Activated CD8-positive, alpha-beta memory T cell treated with anti-CD3 and anti-CD28 coated beads, Interleukin-2, amount 50 U/mL, for 1 hour (primary cell): ENCODE data around the gene CD200R1.
"Not testable (repeated sequence)": the region's sequence is repeated elsewhere in the genome, so short reads cannot be mapped to it uniquely, and the experiment has no call there.

ENCODE experiments used
- DNase-seq: peaks from one replicate; pipeline ENCODE4 v3.0.0-alpha.2; 2020; ENCODE audit errors: extremely low read depth

The CD200R1 gene

DNA sequence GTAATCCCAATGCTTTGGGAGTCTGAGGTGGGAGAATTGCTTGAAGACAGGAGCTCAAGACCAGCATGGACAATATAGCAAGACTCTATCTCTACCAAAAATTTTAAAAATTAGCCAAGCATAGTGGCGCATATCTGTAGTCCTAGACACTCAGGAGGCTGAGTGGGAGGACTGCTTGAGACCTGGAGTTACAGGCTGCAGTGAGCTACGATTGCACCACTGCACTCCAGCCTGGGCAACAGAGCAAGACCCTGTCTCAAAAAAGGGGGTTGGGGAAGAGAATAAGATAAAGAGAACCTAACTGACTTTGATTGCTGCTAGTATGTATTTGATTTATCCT, 755 bp downstream of the CD200R1 start:
- no peak for DNase-seq

DNA sequence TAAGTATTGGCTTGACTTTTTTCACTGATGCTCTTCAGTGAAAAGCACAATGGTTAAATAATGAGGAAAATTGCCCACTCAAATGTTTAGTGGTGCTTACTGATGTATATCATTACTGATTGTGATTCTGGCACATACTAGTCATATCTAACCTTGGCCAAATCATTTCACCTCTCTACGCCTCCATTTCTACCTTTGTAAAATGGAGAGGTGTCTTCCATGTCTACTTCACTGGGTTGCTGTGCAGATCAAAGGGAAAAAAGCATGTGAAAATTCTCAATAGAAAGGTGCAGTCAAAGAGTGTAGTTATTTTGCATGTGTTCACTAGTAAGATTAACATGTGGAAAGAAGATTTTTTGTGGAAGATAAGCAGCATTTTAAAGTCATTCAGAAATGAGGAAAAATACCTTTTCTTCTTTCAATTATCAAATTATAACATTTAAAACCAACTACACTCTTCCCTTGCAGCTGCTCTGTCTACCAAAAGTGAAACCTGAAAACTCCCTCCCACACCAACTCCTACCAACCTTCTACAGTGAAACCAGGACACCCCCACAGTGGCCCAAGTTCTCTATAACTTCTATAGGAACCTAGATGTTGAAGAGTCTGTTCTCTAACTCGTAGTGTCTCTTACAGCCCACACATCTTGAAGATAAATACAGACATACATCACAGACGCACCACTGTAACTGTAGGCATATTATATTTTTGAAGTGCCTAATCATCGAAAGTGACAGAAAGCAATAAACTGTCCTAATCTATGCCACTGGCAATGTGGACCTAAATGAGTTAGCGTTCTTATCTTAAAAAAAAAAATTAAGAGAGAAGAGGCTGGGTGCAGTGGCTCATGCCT, 1.4 kb downstream of the CD200R1 start:
- DNase-seq: no peak

- DNase-seq: no peak
Observed at GRCh38 chr3:112972158-112972557, 2.7 kb downstream of the CD200R1 start.

- no peak for DNase-seq
Observed at GRCh38 chr3:112967828-112968227, 7.1 kb downstream of the CD200R1 start.

GRCh38 chr3:112967425-112967824, 7.5 kb downstream of the CD200R1 start:
- DNase-seq: no peak

- DNase-seq: no peak
Observed at GRCh38 chr3:112966633-112967032, 8.3 kb downstream of the CD200R1 start.

GRCh38 chr3:112965656-112966055, 9.2 kb downstream of the CD200R1 start:
- no peak for DNase-seq

GRCh38 chr3:112963683-112964082, 11.2 kb downstream of the CD200R1 start:
- DNase-seq: no peak

DNA sequence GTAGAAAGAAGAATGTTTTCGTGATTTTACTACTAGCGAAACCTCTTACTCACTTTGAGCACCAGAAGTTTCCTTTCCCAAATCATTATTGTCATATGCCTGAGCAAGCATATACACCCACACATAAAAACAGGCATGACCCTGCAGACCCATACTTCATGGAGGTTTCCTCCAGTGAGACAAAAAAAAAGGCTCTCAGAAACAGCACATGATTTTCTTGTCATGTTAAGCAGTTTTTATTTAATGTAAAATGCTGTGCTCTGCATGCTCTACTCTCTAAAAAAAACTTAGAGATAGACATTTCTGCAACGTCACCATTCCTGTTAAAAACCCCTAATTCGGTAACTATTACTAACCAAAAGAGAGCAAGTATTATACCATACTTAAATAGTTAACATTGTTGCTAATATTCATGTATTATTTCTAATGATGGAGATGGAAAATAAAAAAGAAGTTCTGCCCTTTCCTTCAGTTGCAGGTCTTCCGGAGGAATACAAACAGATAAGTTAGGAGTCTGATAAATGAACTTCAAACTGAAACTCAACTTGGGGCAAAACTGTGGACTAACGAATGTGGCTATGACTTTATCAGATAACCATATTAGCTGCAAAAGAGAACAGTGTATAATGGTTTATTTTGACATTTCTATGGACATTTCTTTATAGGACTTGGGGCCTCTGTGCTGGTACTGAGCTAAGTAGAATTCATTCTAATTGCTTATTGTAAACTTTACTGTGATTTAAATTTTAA, 15.9 kb downstream of the CD200R1 start:
- no peak for DNase-seq

DNA sequence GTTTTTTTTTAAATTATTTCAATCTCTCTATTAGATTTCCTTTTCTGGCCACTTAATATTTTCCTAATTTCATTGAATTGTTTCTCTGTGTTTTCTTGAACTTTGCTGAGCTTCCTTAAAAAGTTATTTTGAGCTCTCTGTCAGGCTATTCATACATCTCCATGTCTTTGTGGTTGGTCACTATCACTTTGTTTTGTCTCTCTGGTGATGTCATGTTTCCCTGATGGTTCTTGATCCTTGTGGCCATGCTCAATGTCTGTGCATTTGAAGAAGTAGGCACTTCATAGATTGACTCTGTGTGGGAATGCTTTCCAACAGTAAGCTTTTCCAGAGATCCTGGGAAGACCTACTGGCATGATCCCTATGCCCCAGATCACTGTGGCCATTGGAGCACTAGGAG, 18.6 kb downstream of the CD200R1 start:
- DNase-seq: no peak

- no peak for DNase-seq
Observed at GRCh38 chr3:112948346-112948838, 26.5 kb downstream of the CD200R1 start.

DNA sequence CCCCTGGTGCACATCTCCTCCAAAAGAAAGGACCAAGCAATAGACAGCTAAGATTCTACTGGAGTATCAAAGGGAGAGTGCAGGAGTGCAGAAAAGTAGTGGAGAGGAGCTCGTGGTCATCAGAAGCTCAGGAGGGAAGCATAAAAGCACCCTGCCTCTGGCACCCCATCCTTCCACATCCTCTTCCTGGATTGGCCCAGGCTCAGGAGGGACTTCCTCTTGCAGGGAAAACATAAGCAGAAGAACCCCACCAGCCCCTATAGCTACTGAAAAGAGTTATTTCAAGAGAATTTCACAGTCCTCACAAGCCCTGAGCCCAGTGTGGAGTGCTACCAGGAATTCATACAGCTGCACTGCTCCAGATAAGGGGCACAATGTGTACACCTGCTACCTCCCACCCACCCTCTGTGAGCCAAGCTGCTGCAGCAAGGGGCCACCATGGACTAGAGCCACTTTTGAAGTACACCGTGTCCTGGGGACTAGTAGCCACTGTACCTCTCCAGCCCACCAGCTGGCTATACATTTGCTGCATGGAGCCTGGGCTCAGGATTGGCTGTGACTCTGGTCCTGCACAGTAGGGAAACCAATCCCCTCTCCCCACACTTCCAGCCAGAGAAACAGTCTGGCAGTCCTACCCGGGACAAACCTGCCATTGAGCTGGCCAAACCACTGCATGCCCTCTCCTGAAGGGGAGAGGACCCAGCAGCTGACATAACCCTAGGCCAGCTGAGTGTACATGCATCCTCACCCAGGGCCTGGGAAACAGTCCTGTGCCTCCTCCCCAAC, 43.0 kb downstream of the CD200R1 start:
- no peak for DNase-seq

DNA sequence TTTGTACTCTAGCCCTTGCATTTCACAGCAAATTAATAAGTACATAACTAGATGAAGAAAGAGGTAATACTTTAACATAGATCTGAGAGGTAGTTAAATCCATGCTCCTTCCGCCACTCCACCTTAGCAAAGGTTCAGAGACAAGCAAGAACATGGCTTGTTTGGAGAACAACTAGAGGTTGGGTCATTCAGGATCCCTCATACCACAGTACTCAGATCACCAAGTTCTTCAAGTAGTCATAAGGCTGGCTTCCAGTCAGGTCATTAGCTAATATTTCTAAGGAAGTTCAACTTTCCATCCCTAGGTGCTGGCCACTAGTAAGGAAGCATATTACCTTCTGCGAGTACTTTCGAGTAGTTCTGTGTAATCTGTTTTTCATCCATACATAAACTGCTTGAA, 44.1 kb downstream of the CD200R1 start:
- no peak for DNase-seq

DNA sequence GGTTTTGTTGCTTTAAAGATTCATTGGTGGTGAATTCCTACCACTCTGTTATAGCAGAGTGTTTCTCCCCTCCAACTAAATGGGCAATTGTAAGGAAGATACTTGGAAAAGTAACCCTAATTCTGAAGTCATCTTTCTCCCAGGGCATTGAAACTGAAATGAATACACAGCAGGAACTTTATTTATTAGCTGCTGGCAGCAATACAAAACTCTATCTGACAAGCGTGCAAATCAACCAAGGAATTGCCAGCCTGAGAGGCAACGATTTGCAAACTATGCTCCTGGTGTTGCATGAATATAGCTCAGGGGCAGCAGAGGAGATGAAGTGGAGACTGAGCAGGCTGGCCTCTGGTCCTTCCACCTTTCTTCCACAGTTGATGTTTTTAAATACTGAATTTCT, 48.9 kb downstream of the CD200R1 start:
- DNase-seq: no peak

GRCh38 chr3:112925560-112925959, 49.3 kb downstream of the CD200R1 start:
- no peak for DNase-seq

GRCh38 chr3:112919541-112919940, 55.4 kb downstream of the CD200R1 start:
- DNase-seq: not testable (repeated sequence)

- DNase-seq: no peak
Observed at GRCh38 chr3:112908252-112908651, 66.7 kb downstream of the CD200R1 start.

- DNase-seq: no peak
Observed at GRCh38 chr3:112904786-112905185, 70.1 kb downstream of the CD200R1 start.

DNA sequence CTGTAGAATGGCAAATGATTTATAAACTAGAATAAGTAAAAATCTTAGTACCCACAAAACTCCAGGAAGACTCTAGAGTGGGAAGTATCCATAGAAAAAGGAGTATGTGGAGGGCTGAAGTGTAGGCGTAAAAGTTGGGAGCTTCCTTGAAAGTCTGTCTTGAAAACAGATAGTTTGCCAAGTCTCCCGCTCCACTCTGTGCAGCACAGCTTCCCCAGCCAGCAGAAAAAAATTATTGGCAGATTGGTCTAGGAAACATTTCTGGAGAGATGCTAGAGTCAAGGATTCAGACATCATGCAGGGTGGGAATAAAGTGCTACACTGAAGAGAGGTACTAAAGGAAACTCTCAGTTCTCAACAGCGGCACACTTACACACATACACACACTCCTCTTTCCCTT, 74.8 kb downstream of the CD200R1 start:
- no peak for DNase-seq

DNA sequence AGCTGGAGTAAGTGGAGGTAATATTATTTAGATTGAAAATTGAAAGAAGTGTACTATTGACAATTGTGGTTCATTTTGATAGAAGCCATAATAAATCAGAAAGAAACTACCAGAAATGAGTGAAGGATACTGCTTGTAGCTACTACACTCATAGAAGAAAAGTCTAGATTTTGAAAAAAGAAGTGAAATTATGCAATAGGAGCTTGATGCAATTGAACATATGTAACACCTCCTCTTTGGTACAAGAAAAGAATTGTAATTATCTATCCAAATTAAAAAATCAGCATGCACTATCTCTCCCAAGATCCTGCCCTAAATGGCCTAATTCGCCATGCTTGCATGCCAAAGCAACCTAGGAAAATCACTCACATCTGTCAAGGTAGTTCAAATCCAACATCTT, 77.1 kb downstream of the CD200R1 start:
- DNase-seq: no peak

- no peak for DNase-seq
Observed at GRCh38 chr3:112894258-112894657, 80.6 kb downstream of the CD200R1 start.

GRCh38 chr3:112889357-112889756, 85.5 kb downstream of the CD200R1 start:
- DNase-seq: no peak
